PC-3 (cell line): Measurements from ENCODE around the gene SLC2A13.

ENCODE experiments used
- CTCF ChIP-seq: fragments of 300-600 bp; sonication (generic); conservative IDR thresholded peaks from 2 replicates; pipeline ENCODE4 v1.5.1; 2017; ENCODE audit warnings: antibody characterized with exemption, low read depth, mild to moderate bottlenecking, low read length
- EZH2 ChIP-seq: fragments of 300-600 bp; sonication (generic); IDR thresholded peaks from one replicate; pipeline ENCODE4 v1.6.1; 2017; ENCODE audit warnings: antibody characterized with exemption, mild to moderate bottlenecking, low read length; ENCODE audit not compliant: unreplicated experiment

- TF ChIP-seq CTCF, result no peak
- TF ChIP-seq EZH2, result no peak
Observed at GRCh38 chr12:40056373-40056772, 49.5 kb downstream of the SLC2A13 start.
